IPS-20b (cell line): ENCODE results near the gene ANKS1A.
"Not testable (repeated sequence)": the region's sequence is repeated elsewhere in the genome, so short reads cannot be mapped to it uniquely, and the experiment has no call there.

Source experiments
- H3K27ac ChIP-seq: one replicate; pipeline ENCODE4 v1.5.1; 2013; ENCODE audit warnings: low read length
- H3K27me3 ChIP-seq: 2 replicates; pipeline ENCODE4 v1.6.1; 2013; ENCODE audit warnings: mild to moderate bottlenecking, low read length, inconsistent platforms; ENCODE audit not compliant: insufficient read depth
- H3K36me3 ChIP-seq: 2 replicates; pipeline ENCODE4 v1.6.1; 2013; ENCODE audit warnings: low read depth, mild to moderate bottlenecking, inconsistent platforms, low read length, moderate library complexity; ENCODE audit not compliant: insufficient read depth
- H3K4me1 ChIP-seq: 2 replicates; pipeline ENCODE4 v1.6.1; 2013; ENCODE audit warnings: mild to moderate bottlenecking, control low read depth, inconsistent platforms, low read length, moderate library complexity; ENCODE audit not compliant: insufficient read depth
- H3K4me3 ChIP-seq: 2 replicates; pipeline ENCODE4 v1.5.1; 2013; ENCODE audit warnings: mild to moderate bottlenecking, low read length, inconsistent platforms
- H3K9ac ChIP-seq: 2 replicates; pipeline ENCODE4 v1.6.1; 2013; ENCODE audit warnings: low read depth, mild to moderate bottlenecking, inconsistent platforms, low read length, moderate library complexity
- H3K9me3 ChIP-seq: 2 replicates; pipeline ENCODE4 v1.6.1; 2013; ENCODE audit warnings: mild to moderate bottlenecking, low read depth, low read length, inconsistent platforms; ENCODE audit not compliant: insufficient read depth

Gene ANKS1A

GRCh38 chr6:35096129-35096862, 207.2 kb downstream of the ANKS1A start:
- no peaks in the 10 kb centered on the region for H3K9me3 ChIP-seq
- no peak overlapping the region for H3K27ac ChIP-seq
- H3K4me1 ChIP-seq, result peaks cover 20% of the 10 kb centered on the region; the same call in 1 of the 2 replicates
- H3K9ac ChIP-seq, result peak overlapping the region; percentile 11; the same call in 1 of the 2 replicates
- H3K27me3 ChIP-seq, result no peaks in the 10 kb centered on the region
- H3K4me3 ChIP-seq, result no peak overlapping the region
- no peaks in the 10 kb centered on the region for H3K36me3 ChIP-seq

- Histone ChIP-seq H3K9me3 (no peaks in the 10 kb centered on the region), H3K27me3 (no peaks in the 10 kb centered on the region), H3K9ac (no peak overlapping the region), H3K27ac (no peak overlapping the region), H3K36me3 (no peaks in the 10 kb centered on the region), H3K4me3 (no peak overlapping the region), H3K4me1 (peaks cover 13% of the 10 kb centered on the region; the same call in 1 of the 2 replicates)
Measured at GRCh38 chr6:35099116-35099515, 210.1 kb downstream of the ANKS1A start.

GRCh38 chr6:35105078-35105477, 216.0 kb downstream of the ANKS1A start:
- Histone ChIP-seq H3K4me3 (no peak overlapping the region), H3K9ac (no peak overlapping the region), H3K9me3 (no peaks in the 10 kb centered on the region), H3K4me1 (no peaks in the 10 kb centered on the region), H3K27ac (no peak overlapping the region), H3K27me3 (no peaks in the 10 kb centered on the region), H3K36me3 (no peaks in the 10 kb centered on the region)

GRCh38 chr6:35106061-35106460, 217.0 kb downstream of the ANKS1A start:
- H3K36me3 ChIP-seq, H3K27me3 ChIP-seq, H3K27ac ChIP-seq, H3K9ac ChIP-seq, H3K4me1 ChIP-seq, H3K9me3 ChIP-seq, H3K4me3 ChIP-seq: not testable (repeated sequence)

GRCh38 chr6:35107208-35107607, 218.2 kb downstream of the ANKS1A start:
- not testable (repeated sequence) for H3K9me3 ChIP-seq, H3K27ac ChIP-seq, H3K27me3 ChIP-seq, H3K4me1 ChIP-seq, H3K4me3 ChIP-seq, H3K36me3 ChIP-seq, H3K9ac ChIP-seq

GRCh38 chr6:35107761-35108160, 218.7 kb downstream of the ANKS1A start:
- not testable (repeated sequence) for H3K9ac ChIP-seq, H3K36me3 ChIP-seq, H3K4me3 ChIP-seq, H3K9me3 ChIP-seq, H3K4me1 ChIP-seq, H3K27me3 ChIP-seq, H3K27ac ChIP-seq

GRCh38 chr6:35108309-35108885, 219.3 kb downstream of the ANKS1A start:
- no peaks in the 10 kb centered on the region for H3K27me3 ChIP-seq
- no peaks in the 10 kb centered on the region for H3K9me3 ChIP-seq
- H3K36me3 ChIP-seq, result no peaks in the 10 kb centered on the region
- no peak overlapping the region for H3K4me3 ChIP-seq
- no peaks in the 10 kb centered on the region for H3K4me1 ChIP-seq
- H3K27ac ChIP-seq, result no peak overlapping the region
- H3K9ac ChIP-seq, result no peak overlapping the region

- no peak overlapping the region for H3K27ac ChIP-seq
- H3K36me3 ChIP-seq, result no peaks in the 10 kb centered on the region
- H3K9ac ChIP-seq, result no peak overlapping the region
- no peaks in the 10 kb centered on the region for H3K27me3 ChIP-seq
- H3K4me3 ChIP-seq, result no peak overlapping the region
- H3K4me1 ChIP-seq, result no peaks in the 10 kb centered on the region
- no peaks in the 10 kb centered on the region; the same call in 1 of the 2 replicates for H3K9me3 ChIP-seq
Measured at GRCh38 chr6:35120746-35121145, 231.7 kb downstream of the ANKS1A start.

GRCh38 chr6:35124356-35124755, 235.3 kb downstream of the ANKS1A start:
- Histone ChIP-seq H3K27ac (no peak overlapping the region), H3K36me3 (no peaks in the 10 kb centered on the region), H3K27me3 (no peaks in the 10 kb centered on the region), H3K4me3 (no peak overlapping the region), H3K9me3 (no peaks in the 10 kb centered on the region; the same call in 1 of the 2 replicates), H3K4me1 (no peaks in the 10 kb centered on the region), H3K9ac (no peak overlapping the region)

- H3K27me3 ChIP-seq, result no peaks in the 10 kb centered on the region
- no peak overlapping the region for H3K27ac ChIP-seq
- no peaks in the 10 kb centered on the region for H3K4me1 ChIP-seq
- no peaks in the 10 kb centered on the region for H3K36me3 ChIP-seq
- no peaks in the 10 kb centered on the region; the same call in 1 of the 2 replicates for H3K9me3 ChIP-seq
- H3K9ac ChIP-seq, result no peak overlapping the region
- no peak overlapping the region for H3K4me3 ChIP-seq
Measured at GRCh38 chr6:35128042-35128441, 239.0 kb downstream of the ANKS1A start.

GRCh38 chr6:35128496-35128895, 239.4 kb downstream of the ANKS1A start:
- H3K9ac ChIP-seq, result no peak overlapping the region
- no peaks in the 10 kb centered on the region for H3K4me1 ChIP-seq
- no peaks in the 10 kb centered on the region for H3K27me3 ChIP-seq
- H3K9me3 ChIP-seq, result no peaks in the 10 kb centered on the region; the same call in 1 of the 2 replicates
- H3K36me3 ChIP-seq, result no peaks in the 10 kb centered on the region
- no peak overlapping the region for H3K4me3 ChIP-seq
- H3K27ac ChIP-seq, result no peak overlapping the region

GRCh38 chr6:35136185-35136584, 247.1 kb downstream of the ANKS1A start:
- Histone ChIP-seq H3K9ac (no peak overlapping the region), H3K27me3 (no peaks in the 10 kb centered on the region), H3K4me3 (no peak overlapping the region), H3K36me3 (no peaks in the 10 kb centered on the region), H3K9me3 (no peaks in the 10 kb centered on the region), H3K4me1 (no peaks in the 10 kb centered on the region), H3K27ac (no peak overlapping the region)
